Measurements from ENCODE around the gene CDH5.

- TF ChIP-seq EZH2 (IDR thresholded peaks at IDR 0.05; ENCODE audit: low read length, unreplicated experiment) (no peak), CTCF (conservative IDR thresholded peaks at IDR 0.05; ENCODE audit: low read depth, low read length) (no peak), EZH2phosphoT487 (IDR thresholded peaks at IDR 0.05; ENCODE audit: borderline replicate concordance, low read length) (no peak)
These were observed 35.7 kb downstream of the CDH5 start for GRCh38 chr16:66402166-66402565.

Data from PC-3 (cell line).